GM23338 (cell line): ENCODE measurements around the gene PSMD3. TPM values are rescaled to one million over a fixed set of nuclear protein-coding genes. Genes with fewer than 3 reads are reported as not detected.

Experiments
- ATAC-seq: fragments of 200-7000 bp; cut with Tn5 transposase; 3 replicates; pipeline ENCODE4 v1.9.1; 2020
- DNase-seq: peaks from one replicate; pipeline ENCODE4 v3.0.0-alpha.2; 2015; ENCODE audit warnings: low spot score
- H2AFZ ChIP-seq: fragments of 200-600 bp; sonication (generic); 2 replicates; pipeline ENCODE4 v1.8.0; 2016; ENCODE audit warnings: antibody characterized with exemption, mild to moderate bottlenecking, moderate library complexity
- H3F3A ChIP-seq: fragments of 200-600 bp; sonication (generic); replicated peaks from 2 replicates; pipeline ENCODE4 v1.8.0; 2017; ENCODE audit warnings: antibody characterized with exemption, mixed run types, low read depth
- H3K27ac ChIP-seq: fragments of 200-600 bp; sonication (generic); 2 replicates; pipeline ENCODE4 v1.6.1; 2016; ENCODE audit warnings: low read depth
- H3K27me3 ChIP-seq: fragments of 200-600 bp; sonication (generic); 2 replicates; pipeline ENCODE4 v1.8.0; 2016; ENCODE audit warnings: mild to moderate bottlenecking, mixed run types, moderate library complexity; ENCODE audit not compliant: insufficient read depth
- H3K36me3 ChIP-seq: fragments of 200-600 bp; sonication (generic); 2 replicates; pipeline ENCODE4 v1.8.0; 2016; ENCODE audit warnings: mild to moderate bottlenecking; ENCODE audit not compliant: insufficient read depth
- H3K4me1 ChIP-seq: fragments of 200-600 bp; sonication (generic); 2 replicates; pipeline ENCODE4 v1.8.0; 2016; ENCODE audit warnings: mild to moderate bottlenecking, moderate library complexity; ENCODE audit not compliant: insufficient read depth
- H3K4me2 ChIP-seq: fragments of 200-600 bp; sonication (generic); 2 replicates; pipeline ENCODE4 v1.7.1; 2017; ENCODE audit warnings: mixed run types
- H3K4me3 ChIP-seq: fragments of 200-600 bp; sonication (generic); 2 replicates; pipeline ENCODE4 v1.6.1; 2016; ENCODE audit warnings: mixed run types
- H3K79me2 ChIP-seq: fragments of 200-600 bp; sonication (generic); replicated peaks from 2 replicates; pipeline ENCODE4 v1.8.0; 2017; ENCODE audit warnings: mild to moderate bottlenecking; ENCODE audit not compliant: insufficient read depth
- H3K9me2 ChIP-seq: fragments of 200-600 bp; sonication (generic); 2 replicates; pipeline ENCODE4 v1.8.0; 2017; ENCODE audit not compliant: insufficient read depth
- H4K20me1 ChIP-seq: fragments of 200-600 bp; sonication (generic); replicated peaks from 2 replicates; pipeline ENCODE4 v1.8.0; 2017; ENCODE audit warnings: mild to moderate bottlenecking; ENCODE audit not compliant: insufficient read depth
- H3K27ac Mint-ChIP-seq: 2 replicates; pipeline ENCODE4 v1.8.0; 2020; ENCODE audit warnings: inconsistent platforms, mild to moderate bottlenecking, moderate library complexity, mixed read lengths
- H3K27me3 Mint-ChIP-seq: 3 replicates; pipeline ENCODE4 v1.8.0; 2022; ENCODE audit warnings: low read depth, mild to moderate bottlenecking, moderate library complexity, mixed read lengths, inconsistent platforms; ENCODE audit not compliant: insufficient read depth, poor library complexity
- H3K36me3 Mint-ChIP-seq: 3 replicates; pipeline ENCODE4 v1.8.0; 2021; ENCODE audit warnings: low read depth, mild to moderate bottlenecking, inconsistent platforms, moderate library complexity, mixed read lengths
- H3K4me1 Mint-ChIP-seq: 3 replicates; pipeline ENCODE4 v1.8.0; 2020; ENCODE audit warnings: mild to moderate bottlenecking, inconsistent platforms, mixed read lengths
- H3K4me3 Mint-ChIP-seq: 3 replicates; pipeline ENCODE4 v1.8.0; 2021; ENCODE audit warnings: moderate library complexity, mild to moderate bottlenecking, inconsistent platforms, mixed read lengths
- H3K9me3 Mint-ChIP-seq: 3 replicates; pipeline ENCODE4 v1.8.0; 2020; ENCODE audit warnings: moderate library complexity, mild to moderate bottlenecking, inconsistent platforms, mixed read lengths
- ETS1 ChIP-seq: IDR thresholded peaks from 2 replicates; pipeline ENCODE4 v1.6.1; 2016; ENCODE audit warnings: antibody characterized with exemption
- EZH2 ChIP-seq: fragments of 200-600 bp; sonication (generic); IDR thresholded peaks from one replicate; pipeline ENCODE4 v1.8.0; 2017; ENCODE audit warnings: antibody characterized with exemption, mild to moderate bottlenecking, low read depth; ENCODE audit not compliant: unreplicated experiment
- EZH2phosphoT487 ChIP-seq: fragments of 200-600 bp; sonication (generic); IDR thresholded peaks from one replicate; pipeline ENCODE4 v1.8.1; 2018; ENCODE audit warnings: antibody characterized with exemption; ENCODE audit not compliant: unreplicated experiment
- POLR2AphosphoS5 ChIP-seq: IDR thresholded peaks from 2 replicates; pipeline ENCODE4 v1.6.1; 2016; ENCODE audit warnings: antibody characterized with exemption, low read depth
- STAT1 ChIP-seq: IDR thresholded peaks from one replicate; pipeline ENCODE4 v1.6.1; 2016; ENCODE audit warnings: antibody characterized with exemption; ENCODE audit not compliant: unreplicated experiment
- polyA plus RNA-seq: library from polyadenylated mRNA; unstranded; fragments of >200 nt; fragmentation: Nextera tagmentation; extraction: Ambion mirVana; gene quantifications from 2 replicates; pipeline ENCODE4 v1.2.1, GENCODE V29; 2016
- total RNA-seq: library from RNA; depleted of rRNA; stranded (reverse); fragments of >200 nt; shearing (Covaris generic); gene quantifications from 2 replicates; pipeline ENCODE4 v1.2.3, GENCODE V29; 2014
- TF ChIP-seq, protein P1 (sequence below): fragments of 250-450 bp; sonication (Bioruptor Pico); IDR thresholded peaks from 2 replicates; pipeline ENCODE4 v1.5.0; 2020; ENCODE audit warnings: mild to moderate bottlenecking, moderate library complexity

PSMD3 gene
- total and polyA plus RNA-seq, 2 experiments from 2014 or later, result 112 to 217 TPM

- TF ChIP-seq, protein P1, sequence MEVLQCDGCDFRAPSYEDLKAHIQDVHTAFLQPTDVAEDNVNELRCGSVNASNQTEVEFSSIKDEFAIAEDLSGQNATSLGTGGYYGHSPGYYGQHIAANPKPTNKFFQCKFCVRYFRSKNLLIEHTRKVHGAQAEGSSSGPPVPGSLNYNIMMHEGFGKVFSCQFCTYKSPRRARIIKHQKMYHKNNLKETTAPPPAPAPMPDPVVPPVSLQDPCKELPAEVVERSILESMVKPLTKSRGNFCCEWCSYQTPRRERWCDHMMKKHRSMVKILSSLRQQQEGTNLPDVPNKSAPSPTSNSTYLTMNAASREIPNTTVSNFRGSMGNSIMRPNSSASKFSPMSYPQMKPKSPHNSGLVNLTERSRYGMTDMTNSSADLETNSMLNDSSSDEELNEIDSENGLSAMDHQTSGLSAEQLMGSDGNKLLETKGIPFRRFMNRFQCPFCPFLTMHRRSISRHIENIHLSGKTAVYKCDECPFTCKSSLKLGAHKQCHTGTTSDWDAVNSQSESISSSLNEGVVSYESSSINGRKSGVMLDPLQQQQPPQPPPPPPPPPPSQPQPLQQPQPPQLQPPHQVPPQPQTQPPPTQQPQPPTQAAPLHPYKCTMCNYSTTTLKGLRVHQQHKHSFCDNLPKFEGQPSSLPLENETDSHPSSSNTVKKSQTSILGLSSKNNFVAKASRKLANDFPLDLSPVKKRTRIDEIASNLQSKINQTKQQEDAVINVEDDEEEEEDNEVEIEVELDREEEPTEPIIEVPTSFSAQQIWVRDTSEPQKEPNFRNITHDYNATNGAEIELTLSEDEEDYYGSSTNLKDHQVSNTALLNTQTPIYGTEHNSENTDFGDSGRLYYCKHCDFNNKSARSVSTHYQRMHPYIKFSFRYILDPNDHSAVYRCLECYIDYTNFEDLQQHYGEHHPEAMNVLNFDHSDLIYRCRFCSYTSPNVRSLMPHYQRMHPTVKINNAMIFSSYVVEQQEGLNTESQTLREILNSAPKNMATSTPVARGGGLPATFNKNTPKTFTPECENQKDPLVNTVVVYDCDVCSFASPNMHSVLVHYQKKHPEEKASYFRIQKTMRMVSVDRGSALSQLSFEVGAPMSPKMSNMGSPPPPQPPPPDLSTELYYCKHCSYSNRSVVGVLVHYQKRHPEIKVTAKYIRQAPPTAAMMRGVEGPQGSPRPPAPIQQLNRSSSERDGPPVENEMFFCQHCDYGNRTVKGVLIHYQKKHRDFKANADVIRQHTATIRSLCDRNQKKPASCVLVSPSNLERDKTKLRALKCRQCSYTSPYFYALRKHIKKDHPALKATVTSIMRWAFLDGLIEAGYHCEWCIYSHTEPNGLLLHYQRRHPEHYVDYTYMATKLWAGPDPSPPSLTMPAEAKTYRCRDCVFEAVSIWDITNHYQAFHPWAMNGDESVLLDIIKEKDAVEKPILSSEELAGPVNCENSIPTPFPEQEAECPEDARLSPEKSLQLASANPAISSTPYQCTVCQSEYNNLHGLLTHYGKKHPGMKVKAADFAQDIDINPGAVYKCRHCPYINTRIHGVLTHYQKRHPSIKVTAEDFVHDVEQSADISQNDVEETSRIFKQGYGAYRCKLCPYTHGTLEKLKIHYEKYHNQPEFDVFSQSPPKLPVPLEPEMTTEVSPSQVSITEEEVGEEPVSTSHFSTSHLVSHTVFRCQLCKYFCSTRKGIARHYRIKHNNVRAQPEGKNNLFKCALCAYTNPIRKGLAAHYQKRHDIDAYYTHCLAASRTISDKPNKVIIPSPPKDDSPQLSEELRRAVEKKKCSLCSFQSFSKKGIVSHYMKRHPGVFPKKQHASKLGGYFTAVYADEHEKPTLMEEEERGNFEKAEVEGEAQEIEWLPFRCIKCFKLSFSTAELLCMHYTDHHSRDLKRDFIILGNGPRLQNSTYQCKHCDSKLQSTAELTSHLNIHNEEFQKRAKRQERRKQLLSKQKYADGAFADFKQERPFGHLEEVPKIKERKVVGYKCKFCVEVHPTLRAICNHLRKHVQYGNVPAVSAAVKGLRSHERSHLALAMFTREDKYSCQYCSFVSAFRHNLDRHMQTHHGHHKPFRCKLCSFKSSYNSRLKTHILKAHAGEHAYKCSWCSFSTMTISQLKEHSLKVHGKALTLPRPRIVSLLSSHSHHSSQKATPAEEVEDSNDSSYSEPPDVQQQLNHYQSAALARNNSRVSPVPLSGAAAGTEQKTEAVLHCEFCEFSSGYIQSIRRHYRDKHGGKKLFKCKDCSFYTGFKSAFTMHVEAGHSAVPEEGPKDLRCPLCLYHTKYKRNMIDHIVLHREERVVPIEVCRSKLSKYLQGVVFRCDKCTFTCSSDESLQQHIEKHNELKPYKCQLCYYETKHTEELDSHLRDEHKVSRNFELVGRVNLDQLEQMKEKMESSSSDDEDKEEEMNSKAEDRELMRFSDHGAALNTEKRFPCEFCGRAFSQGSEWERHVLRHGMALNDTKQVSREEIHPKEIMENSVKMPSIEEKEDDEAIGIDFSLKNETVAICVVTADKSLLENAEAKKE (CRISPR knock-in tag), result no peak
- TF ChIP-seq EZH2phosphoT487 (no peak), ETS1 (no peak)
Observed at GRCh38 chr17:39972271-39972670, 8.3 kb upstream of the PSMD3 start (continued).

- H3K79me2 ChIP-seq, result no peaks in the 10 kb centered on the region
- no peaks in the 10 kb centered on the region for H4K20me1 ChIP-seq
- TF ChIP-seq, protein P1 (CRISPR knock-in tag), result no peak
- TF ChIP-seq ETS1, result no peak
- TF ChIP-seq POLR2AphosphoS5, result no peak
- no peak for TF ChIP-seq STAT1
- no peak for TF ChIP-seq EZH2
- Mint-ChIP-seq H3K27ac (no peak overlapping the region), H3K27me3 (peaks cover 9% of the 10 kb centered on the region), H3K4me1 (no peaks in the 10 kb centered on the region; the same call in 2 of the 3 replicates), H3K36me3 (no peaks in the 10 kb centered on the region), H3K4me3 (no peak overlapping the region), H3K9me3 (no peaks in the 10 kb centered on the region)
- no peaks in the 10 kb centered on the region for H3K9me2 ChIP-seq
- H3F3A ChIP-seq, result no peaks in the 10 kb centered on the region
- H3K4me3 ChIP-seq, result no peak overlapping the region
- H3K4me2 ChIP-seq, result no peak overlapping the region
- H3K36me3 ChIP-seq, result no peaks in the 10 kb centered on the region
- no peaks in the 10 kb centered on the region; the same call in 1 of the 2 replicates for H3K27me3 ChIP-seq
- DNase-seq (no peak), ATAC-seq (no peak)
- 0 out of 2 replicates have a peak overlapping the region, but pooled peaks have one; percentile 14 for H2AFZ ChIP-seq
- H3K4me1 ChIP-seq, result no peaks in the 10 kb centered on the region
- no peak overlapping the region for H3K27ac ChIP-seq
Observed at GRCh38 chr17:39973496-39973895, 7.1 kb upstream of the PSMD3 start.
